ENCODE results near the gene ARHGAP8. TPM values are rescaled to one million over a fixed set of nuclear protein-coding genes. Genes with fewer than 3 reads are reported as not detected.
A peak's percentile ranks its signal among the peaks of the same experiment; 100 is the strongest.

The ARHGAP8 gene
- total RNA-seq, 4 donors from 2014 or later: 14.9 to 38.8 (median 18.3) TPM

GRCh38 chr22:44711690-44712555 is 40.5 kb upstream of the ARHGAP8 start:
- Histone ChIP-seq H3K27ac (peak overlapping the region; percentile 67 to 78 (median 70)), H3K4me1 (peaks cover 6 to 36% (median 14%) of the 10 kb centered on the region in 4 donors), H3K27me3 (no peaks in the 10 kb centered on the region), H3K36me3 (peaks cover 0 to 11% (median 0%) of the 10 kb centered on the region in 3 donors), H3K9me3 (no peaks in the 10 kb centered on the region), H3K4me3 (no peak overlapping the region)
- TF ChIP-seq POLR2A (IDR thresholded peaks at IDR 0.05): no peak
- TF ChIP-seq, protein P1, sequence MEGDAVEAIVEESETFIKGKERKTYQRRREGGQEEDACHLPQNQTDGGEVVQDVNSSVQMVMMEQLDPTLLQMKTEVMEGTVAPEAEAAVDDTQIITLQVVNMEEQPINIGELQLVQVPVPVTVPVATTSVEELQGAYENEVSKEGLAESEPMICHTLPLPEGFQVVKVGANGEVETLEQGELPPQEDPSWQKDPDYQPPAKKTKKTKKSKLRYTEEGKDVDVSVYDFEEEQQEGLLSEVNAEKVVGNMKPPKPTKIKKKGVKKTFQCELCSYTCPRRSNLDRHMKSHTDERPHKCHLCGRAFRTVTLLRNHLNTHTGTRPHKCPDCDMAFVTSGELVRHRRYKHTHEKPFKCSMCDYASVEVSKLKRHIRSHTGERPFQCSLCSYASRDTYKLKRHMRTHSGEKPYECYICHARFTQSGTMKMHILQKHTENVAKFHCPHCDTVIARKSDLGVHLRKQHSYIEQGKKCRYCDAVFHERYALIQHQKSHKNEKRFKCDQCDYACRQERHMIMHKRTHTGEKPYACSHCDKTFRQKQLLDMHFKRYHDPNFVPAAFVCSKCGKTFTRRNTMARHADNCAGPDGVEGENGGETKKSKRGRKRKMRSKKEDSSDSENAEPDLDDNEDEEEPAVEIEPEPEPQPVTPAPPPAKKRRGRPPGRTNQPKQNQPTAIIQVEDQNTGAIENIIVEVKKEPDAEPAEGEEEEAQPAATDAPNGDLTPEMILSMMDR (IDR thresholded peaks at IDR 0.05): no peak
- DNase-seq: no peak

GRCh38 chr22:44712962-44713361 is 39.4 kb upstream of the ARHGAP8 start:
- Histone ChIP-seq H3K9me3 (no peaks in the 10 kb centered on the region), H3K27me3 (no peaks in the 10 kb centered on the region), H3K36me3 (peaks cover 0 to 11% (median 0%) of the 10 kb centered on the region in 3 donors), H3K4me1 (peaks cover 6 to 36% (median 14%) of the 10 kb centered on the region in 4 donors), H3K4me3 (no peak overlapping the region), H3K27ac (no peak overlapping the region)
- TF ChIP-seq, protein P1 (IDR thresholded peaks at IDR 0.05): no peak
- TF ChIP-seq POLR2A (IDR thresholded peaks at IDR 0.05): no peak
- no peak for DNase-seq

DNA sequence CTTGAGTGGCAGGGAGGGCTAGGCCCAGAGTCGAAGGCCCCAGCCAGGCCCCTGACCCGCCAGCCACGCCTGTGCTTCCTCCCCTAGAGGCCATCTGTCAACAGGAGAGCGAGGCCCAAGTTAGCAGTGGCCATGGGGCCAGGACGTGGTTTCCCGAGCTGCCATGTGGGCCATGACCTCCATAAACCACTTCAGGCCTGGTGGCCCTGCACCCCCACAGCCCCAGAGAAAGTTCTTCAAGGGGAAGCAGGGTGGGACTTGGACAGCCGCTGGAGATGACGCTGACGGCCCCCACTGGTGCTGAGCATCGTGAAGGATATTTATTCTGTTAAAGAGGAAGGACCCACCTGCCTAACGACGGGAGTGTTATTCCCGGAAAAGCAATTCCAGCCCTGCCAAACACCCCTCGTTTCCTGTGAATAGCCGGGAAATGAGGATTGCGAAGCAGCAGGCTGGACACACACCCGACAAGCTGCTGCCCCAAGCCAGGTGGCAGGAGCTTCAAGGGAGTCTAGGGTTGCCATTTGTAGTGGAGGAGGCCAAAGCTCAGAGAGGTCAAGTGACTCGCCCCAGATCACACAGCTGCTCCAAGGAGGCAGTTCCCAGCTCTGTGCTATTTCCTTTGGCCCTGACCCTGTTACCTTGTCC is 37.5 kb upstream of the ARHGAP8 start:
- Histone ChIP-seq H3K9me3 (no peaks in the 10 kb centered on the region), H3K27me3 (no peaks in the 10 kb centered on the region), H3K36me3 (peaks cover 0 to 11% (median 0%) of the 10 kb centered on the region in 3 donors), H3K4me3 (no peak overlapping the region), H3K4me1 (peaks cover 6 to 43% (median 14%) of the 10 kb centered on the region in 4 donors), H3K27ac (peak overlapping the region in 1 of 4 donors; percentile 25)
- DNase-seq: no peak
- TF ChIP-seq, protein P1 (IDR thresholded peaks at IDR 0.05): no peak
- no peak for TF ChIP-seq POLR2A (IDR thresholded peaks at IDR 0.05)

DNA sequence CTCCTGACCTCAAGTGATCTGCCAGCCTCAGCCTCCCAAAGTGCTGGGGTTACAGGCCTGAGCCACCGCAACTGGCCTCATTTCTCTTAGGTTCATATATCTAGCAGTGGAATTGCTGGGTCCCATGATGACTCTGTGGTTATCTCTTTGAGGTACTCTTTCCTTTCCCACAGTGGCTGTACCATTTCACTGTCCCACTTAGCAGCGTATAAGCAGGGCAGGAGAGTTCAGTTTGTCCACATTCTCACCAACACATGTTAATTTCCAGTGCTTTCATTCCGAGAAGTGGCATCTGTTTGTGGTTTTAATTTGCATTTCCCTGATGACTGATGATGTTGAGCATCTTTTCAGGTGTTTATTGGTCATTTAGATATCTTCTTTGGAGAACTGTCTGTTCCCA is 34.0 kb upstream of the ARHGAP8 start:
- no peaks in the 10 kb centered on the region for H3K27me3 ChIP-seq
- no peak overlapping the region for H3K4me3 ChIP-seq

More for the DNA sequence above, 34.0 kb upstream of the ARHGAP8 start:
- TF ChIP-seq, protein P1 (IDR thresholded peaks at IDR 0.05): no peak
- no peak for TF ChIP-seq POLR2A (IDR thresholded peaks at IDR 0.05)
- DNase-seq: no peak
- peaks cover 0 to 25% (median 0%) of the 10 kb centered on the region in 3 donors for H3K36me3 ChIP-seq
- H3K9me3 ChIP-seq: no peaks in the 10 kb centered on the region
- peaks cover 0 to 25% (median 0%) of the 10 kb centered on the region in 4 donors for H3K4me1 ChIP-seq
- H3K27ac ChIP-seq: no peak overlapping the region
